ENCODE data around the gene CUX1. TPM values are rescaled to one million over a fixed set of nuclear protein-coding genes. Genes with fewer than 3 reads are reported as not detected.

Gene CUX1
- total and polyA plus RNA-seq, 2 of the 13 experiments (the other 11 are each of a cell fraction or from before 2014, with no cell fraction given) = 13.7 to 14.9 TPM

GRCh38 chr7:102234801-102235550 is 417.6 kb downstream of the CUX1 start:
- in situ Hi-C loops (cut with HindIII; ENCODE audit: extremely low pct_ligation_motif_present, low pct_unique_long_range_greater_than_20kb) (no loop called here), intact Hi-C loops (cut with micrococcal nuclease; ENCODE audit: unreplicated experiment) (loop anchor here (10.0 kb wide), 2 partner anchors 80 to 690 kb away; no protein-coding TSS in a partner anchor)
- BruUV-seq (replicated peaks) = TSS peak; percentile 49
- ATAC-seq = no peak
- POLR2A ChIA-PET = no interaction called here
- no peak for DNase-seq (ENCODE audit: low spot score)
- H3K36me3 ChIP-seq (replicated peaks in 1 of 2; ENCODE audit: control insufficient read depth in 1 of 2, insufficient read depth in 2 of 2, low read length in 2 of 2) = peaks cover 25 to 34% of the 10 kb centered on the region in 2 experiments; a peak in 4 of 5 replicates
- no peak overlapping the region for H3K4me2 ChIP-seq (ENCODE audit: low read depth, low read length)
- no peaks in the 10 kb centered on the region for H4K20me1 ChIP-seq (ENCODE audit: insufficient read depth, low read length)
- CTCF ChIA-PET (ENCODE audit: low intra/inter-chr PET ratio, low total read pairs) = no interaction called here
- H3K79me2 ChIP-seq (ENCODE audit: insufficient read depth, low read length) = no peaks in the 10 kb centered on the region
- no peaks in the 10 kb centered on the region for H3K9me3 ChIP-seq (ENCODE audit: low read length)
- peak overlapping the region; percentile 30 for H3K27ac ChIP-seq (ENCODE audit: extremely low read length, insufficient read depth, low read length)
- no peaks in the 10 kb centered on the region for H3K27me3 ChIP-seq (ENCODE audit: control insufficient read depth in 1 of 2, insufficient read depth in 2 of 2, low read length in 2 of 2)
- H3K4me3 ChIP-seq (replicated peaks in 1 of 3; ENCODE audit: insufficient read depth in 1 of 3, low read depth in 2 of 3, low read length in 3 of 3) = no peak overlapping the region
- H3K4me1 ChIP-seq (ENCODE audit: insufficient read depth, low read length) = peaks cover 7% of the 10 kb centered on the region; the same call in 1 of the 2 replicates
- H2AFZ ChIP-seq (ENCODE audit: low read length) = no peak overlapping the region
- 86% methylated on average over 14 of the region's 19 CpGs for WGBS (ENCODE audit: low lambda C conversion rate)
- no peak for FAIRE-seq
- H3K9ac ChIP-seq (ENCODE audit: insufficient read depth, low read depth, low read length) = no peak overlapping the region
- no peak for TF ChIP-seq AKNA (CRISPR knock-in tag; IDR thresholded peaks at IDR 0.05; ENCODE audit: borderline replicate concordance)
- TF ChIP-seq ZMYM2 (CRISPR knock-in tag; IDR thresholded peaks at IDR 0.05) = no peak
- TF ChIP-seq ZNF558 (CRISPR knock-in tag; IDR thresholded peaks at IDR 0.05; ENCODE audit: borderline replicate concordance) = no peak
- no peak for TF ChIP-seq IKZF4 (CRISPR knock-in tag; IDR thresholded peaks at IDR 0.05; ENCODE audit: borderline replicate concordance, low read depth, not compliant biosample characterization)
- TF ChIP-seq ZNF264 (CRISPR knock-in tag; IDR thresholded peaks at IDR 0.05) = no peak
- no peak for TF ChIP-seq ZNF407 (CRISPR knock-in tag; IDR thresholded peaks at IDR 0.05; ENCODE audit: not compliant biosample characterization)
- TF ChIP-seq AHR (CRISPR knock-in tag; IDR thresholded peaks at IDR 0.05) = no peak
